ENCODE measurements around the gene MYEOV. TPM values are rescaled to one million over a fixed set of nuclear protein-coding genes. Genes with fewer than 3 reads are reported as not detected.

The MYEOV gene
- total and polyA plus RNA-seq, 2 of the 8 experiments (the other 6 are each of a cell fraction or from before 2014, with no cell fraction given): 0.44 to 0.67 TPM

GRCh38 chr11:69314555-69314954, 20.6 kb downstream of the MYEOV start:
- H4K5ac ChIP-seq (ENCODE audit: insufficient read length, low read depth, low read length): no peak overlapping the region
- H4K91ac ChIP-seq (replicated peaks; ENCODE audit: insufficient read length, low read length): no peak overlapping the region
- no peak overlapping the region for H4K8ac ChIP-seq (ENCODE audit: extremely low read depth, insufficient read depth, low read length)
- no peaks in the 10 kb centered on the region for H3K9me3 ChIP-seq (ENCODE audit: insufficient read depth in 2 of 2, low read depth in 1 of 2, low read length in 1 of 2)
- no peak overlapping the region for H3K56ac ChIP-seq (replicated peaks; ENCODE audit: insufficient read length, low read depth, low read length)
- no peaks in the 10 kb centered on the region for H3K79me1 ChIP-seq (ENCODE audit: low read depth, low read length)
- no peaks in the 10 kb centered on the region; a peak in 1 of 7 replicates for H3K27me3 ChIP-seq (replicated peaks in 1 of 4; ENCODE audit: control insufficient read depth in 3 of 4, extremely low read depth in 1 of 4, insufficient read depth in 3 of 4, low read length in 3 of 4)
- H3K4me1 ChIP-seq (replicated peaks in 1 of 4; ENCODE audit: control insufficient read depth in 3 of 4, insufficient read depth in 4 of 4, low read length in 3 of 4): peaks cover 0 to 3% (median 1%) of the 10 kb centered on the region in 4 experiments; a peak in 1 of 7 replicates
- no peak overlapping the region for H3K9ac ChIP-seq (replicated peaks in 1 of 4; ENCODE audit: extremely low read depth in 1 of 4, low read depth in 3 of 4, low read length in 3 of 4)
- no peak overlapping the region for H2BK15ac ChIP-seq (ENCODE audit: low read length)
- no peak overlapping the region for H3K4ac ChIP-seq (replicated peaks; ENCODE audit: insufficient read length, low read depth, low read length)
- no peaks in the 10 kb centered on the region for H4K20me1 ChIP-seq (replicated peaks in 1 of 2; ENCODE audit: control insufficient read depth in 1 of 2, insufficient read depth in 2 of 2, low read length in 2 of 2)
- TF ChIP-seq POU5F1 (IDR thresholded peaks at IDR 0.05; ENCODE audit: low read depth, low read length) (no peak), MAFK (IDR thresholded peaks at IDR 0.05; ENCODE audit: low read depth, low read length) (no peak), BCL11A (IDR thresholded peaks at IDR 0.05; ENCODE audit: low read depth in 2 of 2, low read length in 2 of 2) (no peak), GABPA (IDR thresholded peaks at IDR 0.05; ENCODE audit: borderline replicate concordance, insufficient read depth, low read length) (no peak), SRF (IDR thresholded peaks at IDR 0.05; ENCODE audit: low read depth, low read length) (no peak), CREB1 (IDR thresholded peaks at IDR 0.05) (no peak), NRF1 (IDR thresholded peaks at IDR 0.05; ENCODE audit: low read depth, low read length) (no peak), TCF12 (IDR thresholded peaks at IDR 0.05; ENCODE audit: low read depth, low read length) (no peak), ASH2L (IDR thresholded peaks at IDR 0.05; ENCODE audit: low read length) (no peak), YY1 (IDR thresholded peaks at IDR 0.05; ENCODE audit: low read depth, low read length) (no peak)
- H2BK120ac ChIP-seq (replicated peaks; ENCODE audit: low read depth, low read length): no peak overlapping the region
- no peak overlapping the region for H3K4me2 ChIP-seq (ENCODE audit: insufficient read depth in 1 of 2, low read depth in 2 of 2, low read length in 2 of 2)
- no peaks in the 10 kb centered on the region for H3K36me3 ChIP-seq (ENCODE audit: control insufficient read depth in 2 of 4, insufficient read depth in 4 of 4, low read length in 3 of 4)
- POLR2A ChIA-PET (ENCODE audit: partially characterized antibody): no interaction called here
- no peak overlapping the region for H3K14ac ChIP-seq (ENCODE audit: insufficient read length)
- H2AFZ ChIP-seq (ENCODE audit: low read length): no peak overlapping the region
- H3K23me2 ChIP-seq (ENCODE audit: low read depth, low read length): peaks cover 10% of the 10 kb centered on the region; the same call in 1 of the 2 replicates
- FAIRE-seq (no peak), DNase-seq (ENCODE audit: low read depth in 1 of 2, low spot score in 2 of 2) (no peak)
- no peak overlapping the region for H3K23ac ChIP-seq (ENCODE audit: insufficient read length)
- H3K27ac ChIP-seq (ENCODE audit: low read depth, low read length): no peak overlapping the region
- no peak overlapping the region for H3K18ac ChIP-seq (ENCODE audit: extremely low read depth, low read length)
- no peak overlapping the region for H3K4me3 ChIP-seq (ENCODE audit: extremely low read depth in 1 of 4, insufficient read depth in 2 of 4, low read depth in 3 of 4, low read length in 4 of 4)
- H2BK12ac ChIP-seq (ENCODE audit: low read depth, low read length): no peak overlapping the region
- no peaks in the 10 kb centered on the region for H3K79me2 ChIP-seq (ENCODE audit: control insufficient read depth in 1 of 2, insufficient read depth in 2 of 2, low read length in 2 of 2)
- H2AK5ac ChIP-seq (ENCODE audit: low read depth, low read length): no peak overlapping the region
- no peak overlapping the region for H2BK5ac ChIP-seq (ENCODE audit: low read depth, low read length)
- no peak overlapping the region for H2BK20ac ChIP-seq (ENCODE audit: low read length)
- CTCF ChIA-PET (ENCODE audit: partially characterized antibody): interaction anchor here (0.6 kb wide), 1 partner anchor 472 kb away, joined by 3 read pairs; no protein-coding TSS in a partner anchor

All from H1 (cell line).